HG03066 (cell line): ENCODE data around the gene ZNF692.
A peak's percentile ranks its signal among the peaks of the same experiment; 100 is the strongest.
"Not testable (repeated sequence)": the region's sequence is repeated elsewhere in the genome, so short reads cannot be mapped to it uniquely, and the experiment has no call there.

Experiments
- ATAC-seq: cut with Tn5 transposase; IDR thresholded peaks from one replicate; pipeline ENCODE4 v1.9.1; 2021; ENCODE audit warnings: low read depth; ENCODE audit not compliant: unreplicated experiment

The ZNF692 gene

GRCh38 chr1:248882427-248882826, 23.5 kb upstream of the ZNF692 start:
- ATAC-seq = not testable (repeated sequence)

DNA sequence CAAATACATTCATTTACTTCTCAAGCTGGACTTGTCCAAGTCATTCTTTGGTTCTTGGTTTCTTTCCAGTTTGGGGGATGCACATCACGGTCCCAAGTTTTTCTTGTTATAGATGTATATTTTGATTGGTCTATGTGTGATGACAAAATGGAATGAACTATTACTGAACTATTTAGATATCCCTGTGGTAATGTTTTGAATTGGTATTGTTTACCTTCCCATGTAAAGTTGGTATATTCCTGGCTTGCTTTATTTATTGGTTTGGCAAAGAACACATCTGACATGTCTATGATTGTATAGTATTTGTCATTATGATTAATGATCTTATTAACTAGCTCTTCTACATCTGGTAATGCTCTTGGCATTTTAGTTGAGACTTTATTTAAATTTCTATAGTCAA, 22.4 kb upstream of the ZNF692 start:
- ATAC-seq = no peak

- ATAC-seq = peak; percentile 59
These were observed 15.2 kb upstream of the ZNF692 start for GRCh38 chr1:248873993-248874533.

DNA sequence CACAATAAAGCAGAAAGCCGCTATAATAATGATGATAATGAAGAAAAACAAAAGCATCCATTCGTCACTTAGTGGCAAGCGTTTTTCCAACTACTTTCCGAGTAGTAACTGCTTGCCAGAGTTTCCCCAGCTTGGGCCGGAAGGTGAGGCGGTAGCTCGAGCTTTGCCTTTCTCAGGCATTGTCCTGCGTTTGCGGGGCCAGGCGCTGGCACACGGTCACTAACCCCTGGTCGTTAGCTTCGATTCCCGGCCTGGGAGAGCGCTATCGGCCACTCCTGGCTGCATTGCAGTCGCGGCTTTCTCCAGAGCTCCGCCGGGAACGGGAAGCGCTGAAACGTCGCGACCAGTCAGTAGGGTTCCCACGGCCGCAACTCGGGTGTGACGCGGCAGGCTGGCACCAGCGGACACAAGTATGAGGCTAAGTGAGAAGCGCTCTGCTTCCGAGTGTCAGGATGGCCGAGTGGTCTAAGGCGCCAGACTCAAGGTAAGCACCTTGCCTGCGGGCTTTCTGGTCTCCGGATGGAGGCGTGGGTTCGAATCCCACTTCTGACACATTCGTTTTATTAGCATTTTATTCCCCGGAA, 14.6 kb upstream of the ZNF692 start:
- ATAC-seq = peak; percentile 79

GRCh38 chr1:248872752-248873408, 14.0 kb upstream of the ZNF692 start:
- peak; percentile 44 for ATAC-seq

DNA sequence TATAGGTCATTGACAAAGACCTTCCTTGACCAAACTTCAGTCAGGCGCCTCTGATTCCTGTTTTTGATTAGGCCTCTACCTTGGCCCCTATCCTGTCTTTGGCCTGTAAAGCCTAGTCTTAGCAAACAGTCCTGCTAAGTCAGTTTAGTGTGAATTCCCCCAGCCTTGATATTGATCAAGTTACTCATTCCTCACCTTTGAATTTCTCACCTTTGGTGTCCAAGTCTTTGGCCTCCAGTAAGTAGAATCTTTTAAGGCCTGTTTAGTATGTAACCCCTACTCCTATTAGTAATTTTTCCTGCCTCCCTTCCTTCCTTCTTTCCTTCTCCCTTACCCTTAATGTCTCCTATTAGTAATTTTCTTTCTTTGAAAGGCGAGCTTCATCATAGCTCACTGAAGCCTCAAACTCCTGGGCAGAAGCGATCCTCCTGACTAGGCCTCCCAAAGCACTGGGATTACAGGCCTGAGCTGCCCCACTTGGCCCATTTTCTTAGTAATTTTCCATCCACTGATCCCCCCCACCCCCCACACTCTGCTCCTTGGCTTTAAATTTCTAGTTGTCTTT, 13.0 kb upstream of the ZNF692 start:
- no peak for ATAC-seq

DNA sequence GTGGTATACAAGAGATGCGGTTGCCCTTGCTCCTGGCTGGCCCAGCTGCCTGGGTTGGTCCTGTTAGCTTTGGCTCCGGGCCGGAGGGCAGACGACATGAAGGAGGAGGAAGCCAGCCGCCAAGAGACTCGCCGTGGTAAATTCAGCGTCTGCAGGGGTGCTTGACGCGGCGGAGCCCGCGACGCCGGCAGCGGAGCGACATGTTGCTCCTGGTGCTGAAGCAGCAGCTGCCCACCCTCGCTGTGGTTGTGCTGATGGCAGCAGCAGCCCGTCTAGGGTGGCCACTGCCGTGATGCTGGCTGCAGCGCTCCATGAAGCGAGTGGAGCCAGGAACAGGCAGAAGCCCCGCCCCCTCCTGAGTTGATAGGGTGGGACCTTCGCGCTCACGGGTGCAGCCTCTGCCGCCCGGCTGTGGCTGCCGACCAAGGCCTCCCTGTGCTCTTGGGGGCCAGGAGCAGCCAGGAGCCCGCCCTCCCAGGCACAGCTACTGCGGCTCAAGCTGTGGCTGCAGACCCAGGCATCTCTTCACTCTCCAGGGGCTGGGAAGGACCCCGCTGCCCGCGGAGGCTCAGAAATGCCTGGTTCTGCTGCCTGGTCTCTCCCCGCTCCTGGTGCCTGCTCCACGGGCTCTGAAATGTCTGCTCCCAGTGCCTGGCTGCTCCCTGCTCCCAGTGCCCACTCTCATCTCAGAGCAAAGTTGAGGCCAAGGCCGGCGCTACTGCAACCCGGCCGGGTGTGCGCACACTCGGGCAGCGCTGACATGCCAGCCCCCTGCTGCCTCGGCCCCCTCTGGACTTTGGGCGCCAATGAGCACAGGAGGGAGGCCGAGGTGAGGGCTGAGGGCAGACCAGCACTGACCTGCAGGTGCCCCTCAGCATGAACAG, 4.4 kb upstream of the ZNF692 start:
- ATAC-seq = peak; percentile 63

GRCh38 chr1:248862695-248862997, 3.8 kb upstream of the ZNF692 start:
- peak; percentile 10 for ATAC-seq

GRCh38 chr1:248861616-248862015, 2.7 kb upstream of the ZNF692 start:
- no peak for ATAC-seq

GRCh38 chr1:248860007-248860406, 1.1 kb upstream of the ZNF692 start:
- ATAC-seq = no peak

DNA sequence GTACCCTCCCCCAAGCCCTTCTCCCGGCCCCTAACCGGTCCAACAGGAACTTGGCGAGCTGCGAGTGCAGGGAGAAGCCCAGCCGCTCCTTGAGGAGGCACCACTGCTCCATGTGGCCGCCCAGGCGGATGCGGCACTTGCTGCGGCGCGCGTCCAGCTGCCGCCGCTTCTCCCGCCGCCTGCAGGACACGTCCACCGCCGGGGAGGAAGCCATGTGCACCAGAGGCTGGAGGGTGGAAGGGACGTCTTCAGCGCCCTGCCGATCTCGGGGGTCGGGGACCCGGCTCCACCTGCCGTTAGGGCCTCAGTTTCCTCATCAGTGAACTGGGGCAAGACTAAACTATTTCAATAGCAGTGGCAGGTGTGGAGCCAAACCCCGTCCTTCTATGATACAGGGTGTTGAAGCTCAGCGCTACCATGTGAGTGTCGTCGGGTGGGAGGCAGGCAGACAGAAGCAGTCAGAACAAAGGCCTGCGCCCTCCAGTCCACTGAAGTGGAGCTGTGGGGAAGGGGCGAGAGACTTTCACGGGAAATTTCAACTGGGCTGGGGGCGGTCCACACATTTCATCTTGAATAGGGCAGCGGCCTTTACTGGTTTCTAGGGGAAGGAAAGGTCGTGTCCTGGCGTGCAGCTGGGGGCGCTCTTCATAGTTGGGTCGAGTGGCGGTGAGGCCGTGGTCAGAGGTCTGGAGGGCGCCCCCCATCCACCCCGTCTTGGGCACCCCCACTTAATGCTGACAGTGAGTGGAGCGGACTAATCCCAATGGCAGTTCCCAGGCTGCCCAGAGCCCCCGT, 592 bp downstream of the ZNF692 start:
- peak; percentile 43 for ATAC-seq

GRCh38 chr1:248857749-248858095, 1.2 kb downstream of the ZNF692 start:
- ATAC-seq = peak; percentile 0

- no peak for ATAC-seq
These were observed 1.7 kb downstream of the ZNF692 start for GRCh38 chr1:248857201-248857600.

- no peak for ATAC-seq
These were observed 2.7 kb downstream of the ZNF692 start for GRCh38 chr1:248856176-248856575.

- ATAC-seq = no peak
These were observed 3.3 kb downstream of the ZNF692 start for GRCh38 chr1:248855580-248855979.

DNA sequence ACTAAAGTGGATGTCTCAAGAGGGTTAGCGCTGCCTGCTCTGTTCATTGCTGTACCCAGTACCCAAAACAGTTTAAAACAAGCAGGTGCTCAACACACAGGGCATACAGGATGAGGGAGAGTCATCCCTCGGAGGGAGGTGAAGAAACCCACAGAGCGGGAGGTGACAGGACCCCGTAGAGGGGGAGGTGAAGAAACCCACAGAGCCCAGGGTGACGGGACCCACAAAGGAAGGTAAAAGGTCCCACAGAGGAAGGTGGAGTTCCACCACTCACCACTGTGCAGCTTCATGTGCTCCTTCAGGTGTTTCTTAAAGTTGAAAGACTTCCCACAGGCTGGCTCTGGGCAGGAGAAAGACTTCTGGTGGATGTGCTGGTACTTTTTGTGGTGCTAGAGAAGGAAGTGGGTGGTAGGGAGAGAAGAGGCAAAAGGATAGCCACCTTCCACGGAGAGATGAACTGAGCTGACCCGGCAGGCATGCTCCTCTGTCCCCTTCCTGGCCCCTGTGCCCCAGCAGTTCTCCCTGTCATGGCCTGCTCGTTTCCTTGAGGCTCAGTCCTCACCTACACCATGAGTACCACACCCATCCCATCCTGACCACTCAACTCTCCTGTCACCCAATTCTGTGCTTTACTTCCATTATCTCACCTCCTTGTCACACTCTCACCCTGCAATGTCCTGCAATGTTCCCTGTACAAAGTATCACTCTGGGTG, 5.1 kb downstream of the ZNF692 start:
- no peak for ATAC-seq

GRCh38 chr1:248852481-248853405, 6.1 kb downstream of the ZNF692 start:
- ATAC-seq = no peak

GRCh38 chr1:248851390-248851789, 7.5 kb downstream of the ZNF692 start:
- no peak for ATAC-seq
